RCC 7860 (cell line): ENCODE measurements around the gene NPAS3.

Experiments
- DNase-seq: peaks from one replicate; pipeline ENCODE4 v3.0.0-alpha.2; 2015; ENCODE audit warnings: low spot score
- FAIRE-seq: peaks from 2 replicates; lab custom pipeline; 2012; peaks lifted over from hg19 to GRCh38; lab: Jason Lieb, UNC

Gene NPAS3

DNA sequence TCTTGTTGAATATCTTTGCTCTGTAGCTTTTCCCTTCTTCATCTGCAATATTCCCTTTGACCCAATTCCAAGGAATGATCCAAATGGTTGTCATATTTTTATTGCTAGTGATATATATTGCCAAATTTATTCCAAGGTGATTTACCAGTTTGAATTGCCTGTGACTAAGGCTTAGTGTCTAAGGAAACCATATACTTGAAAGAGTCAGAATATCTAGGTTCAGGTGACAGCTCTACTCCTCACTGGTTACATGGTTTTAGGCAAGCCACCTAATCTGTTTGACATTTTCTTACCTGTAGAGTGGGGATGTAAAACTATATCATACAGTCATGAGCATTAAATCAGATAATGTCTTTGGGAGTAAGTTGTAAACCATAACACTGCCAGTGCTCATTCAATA is 473.8 kb downstream of the NPAS3 start:
- no peak for DNase-seq
- FAIRE-seq: no peak

DNA sequence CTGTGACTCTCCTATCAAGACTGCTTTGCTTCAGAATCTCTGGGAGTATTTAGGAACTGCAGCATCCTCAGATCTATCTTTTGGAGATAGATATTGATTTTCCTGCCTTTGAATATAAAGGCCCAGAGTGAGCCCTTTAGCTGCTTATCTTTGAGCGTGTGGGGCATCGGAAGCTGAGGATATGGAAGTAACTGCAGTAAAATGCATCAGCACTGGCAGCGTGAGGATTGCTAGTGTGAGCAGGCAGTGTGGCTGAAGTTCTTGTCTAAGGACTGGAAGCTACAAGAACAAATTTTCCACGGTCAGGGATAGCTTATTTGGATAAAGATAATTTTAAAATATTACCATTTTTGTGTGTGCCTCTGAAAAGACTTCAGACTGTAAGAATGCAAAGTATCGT is 474.7 kb downstream of the NPAS3 start:
- no peak for DNase-seq
- FAIRE-seq: no peak

DNA sequence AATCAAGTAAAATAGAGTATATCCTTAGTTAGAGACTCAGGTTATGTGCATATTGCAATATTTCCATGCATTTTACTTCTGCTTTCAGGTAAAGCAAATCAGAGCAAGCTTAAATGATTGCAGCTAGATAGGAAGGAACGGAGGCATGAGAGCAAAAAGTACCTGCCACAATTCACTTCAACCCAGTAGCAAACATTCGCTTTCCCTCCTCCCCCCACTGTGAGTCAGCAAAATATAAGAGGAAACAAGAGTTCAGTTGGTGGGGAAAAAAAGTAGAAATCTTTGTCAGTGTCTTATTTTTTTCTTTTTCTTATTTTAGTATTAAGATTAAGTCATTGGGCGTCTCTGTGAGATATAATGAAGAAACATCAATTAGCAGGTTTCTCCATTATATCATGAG is 475.4 kb downstream of the NPAS3 start:
- DNase-seq (no peak), FAIRE-seq (no peak)

DNA sequence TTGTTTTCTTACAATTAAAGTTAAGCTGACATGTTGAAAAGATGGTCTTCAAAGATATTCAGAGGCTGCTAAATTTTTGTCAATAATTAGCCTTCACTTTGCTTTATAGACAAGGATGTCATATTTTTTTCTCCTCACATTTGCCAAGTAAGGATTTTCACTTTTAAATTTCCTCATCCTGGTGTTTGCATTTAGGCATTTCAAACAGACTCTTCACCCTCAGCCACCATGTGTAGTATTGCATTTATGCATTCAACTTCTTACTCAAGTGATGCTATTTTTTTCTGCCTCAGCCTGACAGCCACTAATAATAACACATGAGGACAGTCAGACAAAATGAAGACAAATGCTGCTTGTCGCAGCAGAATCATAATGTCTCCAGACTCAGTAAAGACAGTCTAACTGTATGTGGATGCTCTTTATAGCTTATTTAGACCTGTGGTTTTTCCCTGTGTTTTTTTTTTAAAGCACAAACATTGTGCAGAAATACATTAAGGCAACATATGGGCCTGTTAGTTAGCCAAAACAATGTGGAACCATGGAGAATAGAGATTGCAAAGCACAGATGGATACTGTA is 481.5 kb downstream of the NPAS3 start:
- FAIRE-seq: no peak
- DNase-seq: no peak

DNA sequence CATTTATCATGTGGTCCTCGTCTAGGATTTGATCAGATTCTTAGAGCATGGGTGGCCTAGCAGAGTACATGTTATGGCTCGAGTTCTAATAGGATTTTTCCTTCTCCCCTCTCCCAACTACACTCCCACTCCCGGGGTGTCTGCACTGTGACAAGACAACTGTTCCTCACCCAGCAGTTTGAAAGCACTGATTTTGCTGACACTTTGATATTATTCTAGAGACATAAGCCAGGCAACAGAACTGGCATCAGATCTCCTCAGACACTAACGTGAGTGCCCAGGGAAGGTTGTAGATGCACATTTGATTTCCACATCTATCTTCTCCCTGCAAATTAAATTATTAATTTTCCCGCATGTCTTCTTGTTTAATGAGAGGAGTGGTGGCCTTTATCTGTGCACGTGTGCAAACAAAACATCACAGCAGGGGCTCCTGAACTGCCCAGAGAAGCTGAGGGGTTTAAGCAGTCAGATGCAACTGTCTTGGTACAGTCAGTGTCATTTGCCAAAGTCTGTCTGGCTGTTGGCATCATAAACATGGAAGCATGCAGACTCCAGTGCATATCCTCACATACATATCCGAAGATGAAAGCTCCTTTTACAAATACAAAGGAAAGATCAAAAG is 491.8 kb downstream of the NPAS3 start:
- FAIRE-seq (no peak), DNase-seq (no peak)

DNA sequence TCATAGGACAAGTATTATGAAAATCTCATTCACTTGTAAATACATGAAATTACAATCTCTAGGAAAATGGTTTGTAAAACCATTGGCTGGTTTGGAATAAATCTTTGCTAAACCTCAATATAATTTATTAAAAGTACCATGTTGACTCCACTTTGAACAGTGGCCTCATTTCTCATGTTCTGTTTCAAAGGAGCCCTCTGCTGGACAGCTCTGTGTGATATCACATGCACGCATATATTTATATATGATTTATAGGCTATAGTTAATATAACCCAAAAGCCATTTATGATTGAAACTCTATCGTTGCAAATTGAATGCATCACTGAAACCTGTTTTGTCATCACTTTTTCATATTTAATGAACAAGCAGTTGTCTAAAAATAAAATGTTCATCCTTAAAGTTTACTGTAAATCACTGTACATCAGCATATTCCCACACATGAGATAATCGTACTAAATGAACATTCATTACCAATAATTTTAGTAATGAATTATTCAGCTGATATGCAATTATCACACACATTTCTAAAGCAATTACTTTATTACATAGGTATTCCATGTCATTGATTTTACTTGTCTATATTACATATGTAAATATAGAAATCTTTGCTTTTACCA is 493.8 kb downstream of the NPAS3 start:
- DNase-seq (no peak), FAIRE-seq (no peak)

DNA sequence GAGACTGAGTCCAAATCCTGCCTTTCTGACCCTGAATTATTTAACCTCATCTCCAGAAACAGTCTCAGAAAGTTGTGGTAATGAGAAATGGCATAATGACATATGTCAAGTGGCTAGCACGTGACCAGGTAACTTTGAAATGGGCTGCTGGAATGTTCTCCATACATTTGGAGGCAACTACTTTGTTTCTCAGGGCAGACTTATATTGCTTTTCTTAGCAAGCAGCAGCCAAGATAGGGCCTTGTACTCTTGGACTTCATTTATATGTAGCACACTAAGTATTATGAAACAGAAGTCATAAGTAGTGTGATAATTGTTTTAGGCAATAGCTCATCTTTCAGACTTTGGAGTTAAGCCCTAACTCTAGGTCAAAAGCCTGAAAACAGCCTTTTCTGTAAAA is 494.7 kb downstream of the NPAS3 start:
- FAIRE-seq: no peak
- no peak for DNase-seq

DNA sequence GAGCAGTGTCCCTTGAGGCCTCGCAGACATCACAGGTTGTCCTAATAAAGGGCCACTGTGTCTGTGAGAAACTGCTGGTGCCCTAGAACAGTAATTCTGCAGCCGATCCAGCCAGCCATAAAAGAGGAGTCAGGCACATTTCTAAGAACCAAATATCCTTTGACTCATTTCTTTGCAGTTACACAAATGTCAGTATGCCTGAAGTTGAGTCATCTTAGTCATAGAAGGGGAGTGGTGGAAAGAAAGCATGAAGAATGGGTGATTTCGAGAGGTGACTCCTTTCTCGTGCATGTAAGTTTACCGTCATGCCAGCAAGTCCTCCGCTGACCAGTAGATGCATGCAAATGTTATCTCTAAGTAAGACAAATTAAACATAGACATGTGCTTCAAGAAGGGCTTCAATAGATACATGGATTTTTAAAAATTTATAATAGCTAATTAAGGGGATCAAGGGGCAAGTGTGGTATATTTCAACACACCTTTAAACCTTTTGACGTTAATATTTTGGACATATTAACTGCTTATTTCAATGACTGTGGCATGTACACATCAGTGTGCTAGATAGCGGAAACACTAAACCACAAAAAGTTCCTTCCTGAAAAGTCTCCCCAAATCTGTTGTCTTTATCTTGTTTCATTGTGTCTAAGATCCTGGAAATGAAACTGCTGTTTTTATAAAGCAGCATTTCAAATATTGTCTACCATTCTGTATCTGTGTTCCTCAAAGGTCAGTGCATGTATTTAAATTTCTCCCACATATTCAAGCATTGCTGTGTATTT is 497.4 kb downstream of the NPAS3 start:
- DNase-seq (peak; percentile 58), FAIRE-seq (no peak)

DNA sequence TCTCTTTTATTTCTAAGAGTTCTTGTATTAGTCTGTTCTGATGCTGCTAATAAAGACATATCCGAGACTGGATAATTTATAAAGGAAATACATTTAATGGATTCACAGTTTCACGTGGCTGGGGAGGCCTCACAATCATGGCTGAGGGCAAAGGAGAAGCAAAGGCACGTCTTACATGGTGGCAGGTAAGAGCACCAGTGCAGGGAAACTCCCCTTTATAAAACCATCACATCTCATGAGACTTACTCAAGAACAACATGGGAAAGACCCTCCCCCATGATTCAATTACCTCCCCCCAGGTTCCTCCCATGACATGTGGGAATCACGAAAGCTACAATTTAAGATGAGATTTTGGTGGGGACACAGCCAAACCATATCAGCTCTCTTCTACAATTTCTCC is 503.0 kb downstream of the NPAS3 start:
- DNase-seq: no peak
- no peak for FAIRE-seq

DNA sequence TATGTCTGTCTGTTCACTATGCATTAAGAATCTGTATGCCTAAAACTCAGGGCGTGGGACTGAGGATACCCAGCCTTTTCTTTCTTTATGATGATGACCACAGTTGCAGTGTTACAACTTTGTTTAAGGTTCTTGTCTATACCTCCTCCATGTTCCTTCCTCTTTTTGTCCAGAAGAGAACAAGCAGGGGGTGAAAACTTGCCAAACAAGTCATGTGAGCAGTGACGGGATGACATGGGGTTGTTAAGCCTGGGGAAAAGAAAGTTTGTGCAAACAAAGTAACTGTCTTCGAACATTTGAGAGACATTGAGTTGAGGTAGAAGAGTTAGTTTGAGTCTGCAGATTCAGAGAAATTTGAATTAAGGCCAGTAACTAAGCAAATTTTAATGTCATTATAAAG is 505.5 kb downstream of the NPAS3 start:
- DNase-seq (no peak), FAIRE-seq (no peak)

DNA sequence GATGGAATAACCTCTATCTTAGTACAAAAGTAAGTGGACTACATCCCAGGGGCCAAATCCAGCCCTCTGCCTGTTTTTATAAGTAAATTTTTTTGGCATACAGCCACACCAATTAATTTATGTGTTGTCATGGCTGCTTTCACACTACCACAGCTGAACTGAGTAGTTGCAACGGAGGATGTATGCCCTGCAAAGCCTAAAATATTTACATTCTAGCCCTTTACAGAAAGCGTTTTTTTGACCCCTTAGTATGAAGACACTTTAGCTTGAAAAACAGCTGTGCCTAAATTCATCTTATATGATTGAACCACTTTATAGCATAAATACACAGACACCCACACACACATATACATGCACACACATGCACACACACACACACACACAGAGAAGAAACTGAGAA is 510.6 kb downstream of the NPAS3 start:
- FAIRE-seq: no peak

DNA sequence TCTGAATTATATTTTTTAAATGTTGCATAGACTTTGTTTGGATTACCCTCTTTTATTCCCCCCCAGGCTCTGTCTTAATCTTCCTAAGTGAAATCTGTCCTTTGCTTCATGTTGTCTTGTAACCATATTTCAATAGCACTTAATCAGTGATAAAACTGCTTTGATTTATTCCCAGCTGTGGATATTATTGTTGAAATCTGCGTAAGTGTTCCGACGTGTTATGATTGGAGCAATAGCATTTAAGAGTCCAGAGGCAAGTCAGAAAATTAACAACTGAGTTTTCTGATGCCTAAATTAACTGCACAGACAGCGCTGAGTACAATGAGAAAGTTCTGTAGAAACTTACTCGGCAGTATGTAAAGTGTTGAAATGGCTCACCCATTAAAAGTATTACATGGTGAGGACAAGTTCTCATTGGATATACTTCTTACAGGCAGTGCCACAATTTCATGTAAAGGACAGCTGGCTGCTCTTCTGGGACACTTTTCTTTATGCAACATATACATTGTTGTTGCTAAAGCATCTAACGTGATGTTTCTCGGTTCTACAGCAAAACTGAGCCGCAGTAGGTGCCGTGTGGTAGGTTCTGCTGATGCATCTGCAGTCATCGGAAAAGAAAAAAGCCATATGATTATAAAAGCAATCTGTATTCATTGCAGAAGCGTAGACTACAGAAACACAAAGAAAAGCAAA is 511.2 kb downstream of the NPAS3 start:
- FAIRE-seq: no peak

More for the DNA sequence above, 510.6 kb downstream of the NPAS3 start:
- DNase-seq: no peak

DNA sequence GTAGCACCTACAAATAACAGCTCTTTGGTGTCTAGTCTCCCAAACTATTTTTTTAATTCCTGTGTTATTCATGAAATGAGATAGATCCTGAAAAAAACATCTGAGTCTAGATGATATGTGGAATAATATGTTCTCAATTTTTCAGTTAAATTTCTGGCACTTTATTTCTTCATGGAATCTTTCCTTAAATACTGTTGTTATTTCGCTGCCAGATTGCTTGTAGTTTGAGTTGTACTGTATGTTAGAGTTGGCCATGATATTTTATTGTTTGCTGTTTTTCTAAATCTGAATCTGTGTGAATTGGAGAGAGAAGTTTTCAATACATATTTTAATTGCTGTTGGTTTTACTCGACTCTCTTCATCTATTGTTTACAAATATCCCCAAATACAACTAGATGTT is 511.7 kb downstream of the NPAS3 start:
- FAIRE-seq (no peak), DNase-seq (no peak)

More for the DNA sequence above, 511.2 kb downstream of the NPAS3 start:
- no peak for DNase-seq

DNA sequence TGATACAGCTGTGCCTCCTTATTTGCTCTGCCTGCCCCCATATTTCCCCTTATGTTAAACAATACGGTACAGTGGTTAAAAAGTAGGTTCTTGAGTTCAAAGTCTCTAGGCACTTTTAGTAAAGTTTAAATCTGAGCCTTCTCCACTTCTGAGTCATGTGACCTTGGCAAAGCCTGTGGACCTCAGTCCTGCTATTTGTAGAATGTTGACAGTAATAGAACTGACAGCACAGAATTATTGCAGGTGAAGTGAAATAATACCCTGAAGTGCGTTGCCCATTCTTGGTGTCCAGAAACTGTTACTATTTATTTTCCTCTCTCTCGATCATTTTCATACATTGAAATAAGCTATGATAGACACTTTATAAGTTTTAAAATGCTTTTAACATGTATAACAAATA is 512.5 kb downstream of the NPAS3 start:
- DNase-seq (no peak), FAIRE-seq (no peak)

DNA sequence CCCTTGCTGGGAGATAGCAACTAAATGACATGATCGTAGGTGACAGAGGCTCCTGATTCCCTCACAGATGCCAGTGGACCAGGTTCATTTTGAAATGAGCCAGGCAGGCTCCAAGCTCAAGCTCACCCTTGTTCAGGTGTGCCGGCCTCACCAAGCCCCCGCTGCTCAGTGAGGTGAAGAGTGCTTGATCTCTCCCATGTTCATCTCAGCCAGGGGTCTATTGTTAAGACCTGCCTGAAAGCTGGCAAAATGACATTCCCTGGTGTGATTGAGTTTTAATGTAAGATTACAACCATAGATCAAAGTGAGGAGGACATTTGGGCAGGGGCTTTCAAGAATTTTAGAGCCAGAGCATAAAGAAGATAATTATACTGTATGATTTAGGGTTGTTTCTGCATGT is 514.3 kb downstream of the NPAS3 start:
- no peak for FAIRE-seq
- DNase-seq: no peak

DNA sequence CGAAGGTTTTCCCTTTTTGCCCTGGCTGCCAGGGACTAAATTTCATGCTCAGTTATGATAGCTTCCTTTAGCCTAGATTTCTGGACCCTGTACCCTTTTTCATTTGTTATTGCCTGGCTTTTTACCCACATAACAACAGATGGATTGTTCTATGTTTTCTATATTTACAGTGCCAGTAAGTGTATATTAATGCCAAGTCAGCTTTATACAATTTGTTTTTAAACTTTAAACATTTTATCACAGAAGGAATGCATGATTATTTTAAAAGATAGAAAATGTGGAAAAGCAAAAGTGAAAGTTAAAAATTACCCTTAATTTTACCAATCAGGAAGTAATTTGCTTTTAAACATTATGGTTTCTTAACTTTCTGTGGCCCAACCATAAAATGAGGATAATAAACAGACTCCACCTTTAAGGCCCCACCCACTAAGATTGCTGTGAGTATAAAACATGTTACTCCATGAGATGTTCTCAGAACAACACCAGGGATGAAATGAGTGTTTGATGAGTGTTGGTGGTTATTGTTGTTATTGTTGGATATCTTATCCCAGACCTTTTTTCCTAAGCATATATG is 515.4 kb downstream of the NPAS3 start:
- FAIRE-seq (no peak), DNase-seq (no peak)

DNA sequence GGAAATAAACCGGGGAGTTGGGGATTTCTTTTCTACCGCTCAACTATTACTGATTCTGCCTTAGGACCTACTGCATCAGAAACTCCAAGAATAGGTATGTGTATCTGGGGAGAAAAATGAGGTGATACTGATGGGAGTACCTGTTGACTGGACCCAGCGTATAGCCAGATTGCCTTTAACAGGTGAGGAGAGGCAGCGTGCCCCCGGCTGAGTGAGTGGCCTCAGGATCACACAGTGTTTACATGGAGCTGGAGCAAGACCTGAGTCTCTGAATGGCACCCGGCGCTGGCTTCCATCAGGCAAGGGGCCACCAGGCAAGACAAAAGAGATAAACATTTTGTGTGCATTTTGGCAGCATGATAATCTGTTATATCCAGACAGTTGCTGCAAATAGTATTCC is 516.0 kb downstream of the NPAS3 start:
- FAIRE-seq: no peak
- DNase-seq: no peak

DNA sequence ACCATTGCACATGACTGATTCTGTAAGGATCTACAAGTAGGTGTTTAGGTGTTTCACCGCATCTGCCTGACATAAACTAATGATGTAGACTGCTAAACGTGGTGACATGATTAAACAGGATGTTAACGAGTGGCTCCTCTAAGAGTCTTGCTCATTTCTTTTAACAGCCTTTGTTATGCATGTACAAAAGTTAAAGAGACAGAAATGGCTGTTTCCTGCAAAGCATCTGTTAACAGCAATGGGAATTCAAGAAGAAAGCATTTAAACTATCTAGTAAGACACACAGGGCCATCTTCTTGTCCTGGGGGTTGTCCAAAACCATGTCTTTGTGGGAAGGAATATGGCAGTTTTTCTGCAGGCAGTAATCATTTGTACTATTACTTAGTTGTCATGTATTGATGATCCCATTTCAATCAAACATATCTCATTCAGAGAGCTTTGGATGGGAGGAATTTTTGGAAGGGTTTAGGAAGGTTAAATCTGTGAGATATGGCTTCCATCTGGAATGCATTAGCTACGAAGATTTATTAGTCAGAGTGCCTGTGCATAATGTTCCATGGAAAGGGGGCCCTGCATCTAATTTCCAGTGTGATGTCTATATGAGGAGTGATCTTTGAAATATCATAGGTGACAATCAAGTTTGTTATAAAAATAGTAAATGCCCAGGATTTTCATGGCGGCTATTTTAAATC is 517.1 kb downstream of the NPAS3 start:
- FAIRE-seq: no peak
- DNase-seq: no peak

DNA sequence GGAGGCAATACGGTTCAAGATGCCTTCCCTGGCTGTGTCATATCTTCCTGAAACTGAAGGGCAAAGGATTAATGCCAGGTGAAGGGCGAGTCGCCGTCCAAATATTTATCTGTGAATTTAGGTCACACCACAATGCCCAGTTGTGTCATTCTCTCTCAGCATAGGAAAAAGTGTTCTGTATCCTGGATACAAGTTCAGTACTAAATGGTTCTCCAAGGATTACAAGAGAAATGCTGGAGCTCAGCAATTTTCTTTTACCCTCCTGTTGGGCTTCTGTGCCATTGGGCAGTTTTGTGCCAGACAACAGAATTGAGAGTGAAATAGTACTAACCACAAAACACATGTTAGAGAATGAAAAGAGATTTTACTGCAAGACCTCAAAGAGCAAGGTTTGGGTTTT is 518.3 kb downstream of the NPAS3 start:
- no peak for DNase-seq

DNA sequence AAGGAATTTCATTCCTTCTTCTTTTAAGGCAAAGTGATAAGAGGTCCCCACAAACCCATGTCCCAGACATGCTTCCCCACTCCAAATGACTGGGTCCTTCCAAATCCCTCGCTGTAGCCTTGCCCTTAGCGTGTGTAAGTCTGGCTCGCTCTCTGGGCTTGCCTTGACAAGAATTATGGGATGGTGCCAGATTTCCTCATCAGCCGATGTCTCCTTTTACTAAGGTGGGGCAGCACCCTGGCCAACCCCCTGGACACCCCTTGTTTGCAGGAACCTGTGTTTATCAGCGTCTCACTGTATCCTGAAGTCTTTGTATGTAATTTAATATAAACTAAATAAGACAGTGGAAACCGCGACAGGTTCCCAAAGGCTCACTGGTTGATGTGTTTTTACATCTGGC is 518.9 kb downstream of the NPAS3 start:
- FAIRE-seq: no peak
- DNase-seq: no peak

More for the DNA sequence above, 518.3 kb downstream of the NPAS3 start:
- FAIRE-seq: no peak
